K562 (cell line): ENCODE data around the gene DCPS. TPM values are rescaled to one million over a fixed set of nuclear protein-coding genes. Genes with fewer than 3 reads are reported as not detected.

ENCODE experiments used
- ATF7 ChIP-seq: fragments of 450-650 bp; IDR thresholded peaks from 2 replicates; pipeline ENCODE4 v1.7.1; 2014; ENCODE audit warnings: mild to moderate bottlenecking, moderate library complexity
- BACH1 ChIP-seq: fragments of 200-800 bp; sonication (Bioruptor generic); IDR thresholded peaks from 2 replicates; pipeline ENCODE4 v1.6.1; 2016; ENCODE audit warnings: missing genetic modification characterization, missing compliant biosample characterization
- GABPB1 ChIP-seq: sonication (generic); formaldehyde crosslinking; IDR thresholded peaks from 2 replicates; pipeline ENCODE4 v1.8.0; 2022; ENCODE audit warnings: mild to moderate bottlenecking, missing genetic modification reagents
- GABPB2 ChIP-seq: fragments of 250-450 bp; sonication (Bioruptor Pico); conservative IDR thresholded peaks from 2 replicates; pipeline ENCODE4 v1.5.1; 2021; ENCODE audit warnings: mild to moderate bottlenecking
- HNRNPL ChIP-seq: fragments of 200-400 bp; formaldehyde crosslinking; IDR thresholded peaks from 2 replicates; pipeline ENCODE4 v1.6.1; 2017; ENCODE audit warnings: low read depth, mild to moderate bottlenecking, low read length
- MAFF ChIP-seq: IDR thresholded peaks from 2 replicates; pipeline ENCODE4 v1.6.1; 2012; ENCODE audit warnings: low read length, improper control_type of control experiment
- MTA1 ChIP-seq: fragments of 450-650 bp; IDR thresholded peaks from 2 replicates; pipeline ENCODE4 v1.6.1; 2017; ENCODE audit warnings: borderline replicate concordance
- NCOR1 ChIP-seq: fragments of 450-650 bp; IDR thresholded peaks from 2 replicates; pipeline ENCODE4 v1.6.1; 2016; ENCODE audit warnings: mild to moderate bottlenecking, moderate library complexity
- NR4A1 ChIP-seq, 2 experiments: fragments of 250-450 bp in 1 of 2; fragments of 450-650 bp in 1 of 2; sonication (Bioruptor Pico) in 1 of 2; IDR thresholded peaks; 2 replicates each; pipeline versions ENCODE4 v1.4.0 to v1.6.1; 2016 to 2020; ENCODE audit warnings: mild to moderate bottlenecking in 2 of 2, missing compliant biosample characterization in 1 of 2, missing genetic modification characterization in 1 of 2, moderate library complexity in 1 of 2
- PHF20 ChIP-seq: fragments of 450-650 bp; IDR thresholded peaks from 2 replicates; pipeline ENCODE4 v1.6.1; 2018; ENCODE audit not compliant: partially characterized antibody
- PHF21A ChIP-seq: fragments of 450-650 bp; IDR thresholded peaks from 2 replicates; pipeline ENCODE4 v1.6.1; 2017; ENCODE audit warnings: low read depth, borderline replicate concordance
- PML ChIP-seq: IDR thresholded peaks from 2 replicates; pipeline ENCODE4 v1.6.1; 2012; ENCODE audit warnings: low read length, inconsistent platforms
- RBM15 ChIP-seq: fragments of 200-400 bp; formaldehyde crosslinking; IDR thresholded peaks from 2 replicates; pipeline ENCODE4 v1.6.1; 2018; ENCODE audit warnings: mild to moderate bottlenecking, low read length, moderate library complexity; ENCODE audit not compliant: insufficient read depth
- RNF2 ChIP-seq: sonication (generic); IDR thresholded peaks from 2 replicates; pipeline ENCODE4 v1.6.1; 2016
- STAT5A ChIP-seq: IDR thresholded peaks from 2 replicates; pipeline ENCODE4 v1.6.1; 2012; ENCODE audit warnings: low read length, inconsistent platforms, borderline replicate concordance
- TAF15 ChIP-seq: fragments of 200-400 bp; formaldehyde crosslinking; IDR thresholded peaks from 2 replicates; pipeline ENCODE4 v1.6.1; 2017; ENCODE audit warnings: mild to moderate bottlenecking, low read depth, low read length, moderate library complexity
- TBP ChIP-seq: optimal IDR thresholded peaks from 2 replicates; pipeline ENCODE3; 2011; ENCODE audit warnings: low read depth, low read length, improper control_type of control experiment
- TEAD1 ChIP-seq, 2 experiments: fragments of 450-650 bp in 1 of 2; sonication (generic) in 1 of 2; formaldehyde crosslinking; IDR thresholded peaks; 2 replicates each; pipeline versions ENCODE4 v1.4.0 to v1.8.0; 2020 to 2022; ENCODE audit warnings: mild to moderate bottlenecking in 2 of 2, missing genetic modification reagents in 1 of 2
- ZBTB7A ChIP-seq: IDR thresholded peaks from 2 replicates; pipeline ENCODE4 v1.6.1; 2011; ENCODE audit warnings: low read depth, mild to moderate bottlenecking, low read length, moderate library complexity, borderline replicate concordance; ENCODE audit not compliant: control insufficient read depth
- ZNF175 ChIP-seq: fragments of 200-800 bp; sonication (Bioruptor generic); IDR thresholded peaks from 2 replicates; pipeline ENCODE4 v1.6.1; 2016; ENCODE audit warnings: low read depth, mild to moderate bottlenecking, missing genetic modification characterization, missing compliant biosample characterization
- ZNF23 ChIP-seq: fragments of 250-450 bp; sonication (Bioruptor Pico); IDR thresholded peaks from 2 replicates; pipeline ENCODE4 v1.4.0; 2020; ENCODE audit warnings: mild to moderate bottlenecking
- polyA plus RNA-seq, 8 experiments: library from polyadenylated mRNA; depleted of rRNA in 4 of 8; stranded (reverse) in 5 of 8; unstranded in 3 of 8; fragments of >200 nt; fragmentation: Nextera tagmentation in 2 of 8; fragmentation: Illumina TruSeq in 1 of 8; extraction: Ambion mirVana in 2 of 8; extraction: Trizol in 1 of 8; gene quantifications; 2 replicates each; pipeline versions ENCODE4 v1.2.1 to v1.2.3, GENCODE V29; 2011 to 2014; ENCODE audit warnings: inconsistent platforms in 1 of 8, missing spikeins in 1 of 8
- total RNA-seq, 7 experiments: library from RNA; depleted of rRNA in 6 of 7; stranded (reverse); fragments of >200 nt in 6 of 7; fragmentation: Illumina TruSeq in 2 of 7; extraction: Trizol in 2 of 7; gene quantifications; 2 replicates each; pipeline versions ENCODE4 v1.2.1 to v1.2.3, GENCODE V29; 2011 to 2021; ENCODE audit warnings: low replicate concordance in 1 of 7
- TF ChIP-seq, protein P1 (sequence below), 2 experiments: fragments of 450-650 bp; IDR thresholded peaks; 2 replicates each; pipeline ENCODE4 v1.6.1; 2016
- TF ChIP-seq, protein P2 (sequence below): fragments of 450-650 bp; IDR thresholded peaks from 2 replicates; pipeline ENCODE4 v1.6.1; 2014; ENCODE audit warnings: low read depth, mild to moderate bottlenecking, moderate library complexity, borderline replicate concordance
- TF ChIP-seq, protein P3 (sequence below): sonication (generic); formaldehyde crosslinking; IDR thresholded peaks from 2 replicates; pipeline ENCODE4 v1.4.0; 2020; ENCODE audit warnings: mild to moderate bottlenecking, missing genetic modification reagents

DCPS gene
- total and polyA plus RNA-seq, 9 of the 15 experiments (the other 6 are each of a cell fraction or from before 2014, with no cell fraction given): 8.7 to 38.1 (median 17.9) TPM

DNA sequence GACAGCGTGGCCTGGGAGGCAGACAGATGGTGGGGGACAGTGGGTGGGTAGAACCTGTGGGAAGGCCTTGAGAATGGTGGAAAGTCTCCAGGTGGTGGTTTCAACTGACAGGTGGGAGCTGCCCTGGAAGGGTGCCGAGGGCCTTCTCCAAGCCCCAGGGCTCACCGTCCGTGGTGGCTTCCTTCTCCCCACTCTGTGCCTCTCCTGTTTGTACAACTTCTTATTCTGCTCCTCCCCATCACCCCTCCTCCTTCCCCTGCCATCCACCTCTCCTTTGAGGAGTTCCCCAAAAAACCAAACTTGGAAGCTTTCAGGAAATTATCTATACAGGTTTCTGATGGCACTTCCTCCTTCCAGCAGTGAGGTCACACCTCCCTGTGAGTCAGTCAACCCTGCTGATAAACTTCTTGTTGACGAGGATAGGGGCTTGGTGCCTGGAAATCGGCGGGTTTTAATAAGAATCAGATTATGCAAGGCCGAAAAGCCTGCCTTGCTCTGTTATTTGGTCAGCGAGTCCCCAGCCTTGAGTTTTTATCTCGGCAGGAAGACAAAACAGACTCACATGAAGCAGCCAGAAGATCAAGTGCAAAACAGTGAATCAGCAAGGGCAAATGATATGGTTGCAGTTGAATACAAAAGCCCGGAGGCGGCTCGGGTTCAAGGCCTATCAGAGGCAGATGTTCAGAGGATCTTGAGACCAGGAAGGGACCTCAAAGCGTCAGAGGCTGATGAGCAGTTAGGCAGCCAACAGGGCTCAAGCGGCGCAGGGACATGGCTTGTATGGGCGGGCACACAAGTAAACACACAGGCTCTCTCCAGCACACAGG, 42.1 kb downstream of the DCPS start (continued):
- TF ChIP-seq STAT5A (peak; percentile 81), HNRNPL (no peak), TBP (peak; percentile 31), ATF7 (peak; percentile 97), ZNF175 (CRISPR knock-in tag) (peak; percentile 29; the same call in 1 of the 2 replicates), TAF15 (no peak), PML (peak; percentile 72), PHF20 (no peak), PHF21A (0 out of 2 replicates have a peak, but pooled peaks have one; percentile 55), GABPB2 (CRISPR knock-in tag) (no peak), GABPB1 (peak; percentile 78), ZBTB7A (no peak), MTA1 (peak; percentile 47; the same call in 1 of the 2 replicates), RBM15 (no peak), NR4A1 (CRISPR knock-in tag; IDR thresholded peaks at IDR 0.05) (no peak), NR4A1 (tag; IDR thresholded peaks at IDR 0.05) (no peak; the same call in 1 of the 2 replicates), MAFF (peak; percentile 77), TEAD1 (CRISPR knock-in tag; IDR thresholded peaks at IDR 0.05) (0 out of 4 replicates have a peak, but pooled peaks of 1 of the 2 experiments have one; percentile 7), BACH1 (tag) (peak; percentile 84), RNF2 (peak; percentile 56; the same call in 1 of the 2 replicates), NCOR1 (peak; percentile 96), ZNF23 (no peak)
- TF ChIP-seq, protein P1, sequence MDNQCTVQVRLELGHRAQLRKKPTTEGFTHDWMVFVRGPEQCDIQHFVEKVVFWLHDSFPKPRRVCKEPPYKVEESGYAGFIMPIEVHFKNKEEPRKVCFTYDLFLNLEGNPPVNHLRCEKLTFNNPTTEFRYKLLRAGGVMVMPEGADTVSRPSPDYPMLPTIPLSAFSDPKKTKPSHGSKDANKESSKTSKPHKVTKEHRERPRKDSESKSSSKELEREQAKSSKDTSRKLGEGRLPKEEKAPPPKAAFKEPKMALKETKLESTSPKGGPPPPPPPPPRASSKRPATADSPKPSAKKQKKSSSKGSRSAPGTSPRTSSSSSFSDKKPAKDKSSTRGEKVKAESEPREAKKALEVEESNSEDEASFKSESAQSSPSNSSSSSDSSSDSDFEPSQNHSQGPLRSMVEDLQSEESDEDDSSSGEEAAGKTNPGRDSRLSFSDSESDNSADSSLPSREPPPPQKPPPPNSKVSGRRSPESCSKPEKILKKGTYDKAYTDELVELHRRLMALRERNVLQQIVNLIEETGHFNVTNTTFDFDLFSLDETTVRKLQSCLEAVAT (IDR thresholded peaks at IDR 0.05): peak in 1 of 2 experiments; percentile 95; a peak in 2 of 4 replicates
- TF ChIP-seq, protein P2, sequence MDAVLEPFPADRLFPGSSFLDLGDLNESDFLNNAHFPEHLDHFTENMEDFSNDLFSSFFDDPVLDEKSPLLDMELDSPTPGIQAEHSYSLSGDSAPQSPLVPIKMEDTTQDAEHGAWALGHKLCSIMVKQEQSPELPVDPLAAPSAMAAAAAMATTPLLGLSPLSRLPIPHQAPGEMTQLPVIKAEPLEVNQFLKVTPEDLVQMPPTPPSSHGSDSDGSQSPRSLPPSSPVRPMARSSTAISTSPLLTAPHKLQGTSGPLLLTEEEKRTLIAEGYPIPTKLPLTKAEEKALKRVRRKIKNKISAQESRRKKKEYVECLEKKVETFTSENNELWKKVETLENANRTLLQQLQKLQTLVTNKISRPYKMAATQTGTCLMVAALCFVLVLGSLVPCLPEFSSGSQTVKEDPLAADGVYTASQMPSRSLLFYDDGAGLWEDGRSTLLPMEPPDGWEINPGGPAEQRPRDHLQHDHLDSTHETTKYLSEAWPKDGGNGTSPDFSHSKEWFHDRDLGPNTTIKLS: peak; percentile 34; the same call in 1 of the 2 replicates
- TF ChIP-seq, protein P3, sequence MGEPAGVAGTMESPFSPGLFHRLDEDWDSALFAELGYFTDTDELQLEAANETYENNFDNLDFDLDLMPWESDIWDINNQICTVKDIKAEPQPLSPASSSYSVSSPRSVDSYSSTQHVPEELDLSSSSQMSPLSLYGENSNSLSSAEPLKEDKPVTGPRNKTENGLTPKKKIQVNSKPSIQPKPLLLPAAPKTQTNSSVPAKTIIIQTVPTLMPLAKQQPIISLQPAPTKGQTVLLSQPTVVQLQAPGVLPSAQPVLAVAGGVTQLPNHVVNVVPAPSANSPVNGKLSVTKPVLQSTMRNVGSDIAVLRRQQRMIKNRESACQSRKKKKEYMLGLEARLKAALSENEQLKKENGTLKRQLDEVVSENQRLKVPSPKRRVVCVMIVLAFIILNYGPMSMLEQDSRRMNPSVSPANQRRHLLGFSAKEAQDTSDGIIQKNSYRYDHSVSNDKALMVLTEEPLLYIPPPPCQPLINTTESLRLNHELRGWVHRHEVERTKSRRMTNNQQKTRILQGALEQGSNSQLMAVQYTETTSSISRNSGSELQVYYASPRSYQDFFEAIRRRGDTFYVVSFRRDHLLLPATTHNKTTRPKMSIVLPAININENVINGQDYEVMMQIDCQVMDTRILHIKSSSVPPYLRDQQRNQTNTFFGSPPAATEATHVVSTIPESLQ: no peak
